K562 (cell line): ENCODE data around the gene DLGAP1. TPM values are rescaled to one million over a fixed set of nuclear protein-coding genes. Genes with fewer than 3 reads are reported as not detected.

Experiments used
- BRF1 ChIP-seq: IDR thresholded peaks from 3 replicates; pipeline ENCODE4 v1.6.1; 2011; ENCODE audit warnings: borderline replicate concordance, mild to moderate bottlenecking; ENCODE audit not compliant: insufficient read length; ENCODE audit errors: extremely low read depth
- FOXA3 ChIP-seq, 2 experiments: fragments of 450-650 bp in 1 of 2; sonication (generic) in 1 of 2; formaldehyde crosslinking; IDR thresholded peaks in 1 of 2; conservative IDR thresholded peaks in 1 of 2; 2 replicates each; pipeline versions ENCODE4 v1.4.0 to v1.8.0; 2020 to 2022; ENCODE audit warnings: mild to moderate bottlenecking in 2 of 2, missing genetic modification reagents in 1 of 2
- FOXJ2 ChIP-seq: fragments of 200-800 bp; sonication (Bioruptor generic); IDR thresholded peaks from 2 replicates; pipeline ENCODE4 v1.6.1; 2016; ENCODE audit warnings: missing genetic modification characterization, missing compliant biosample characterization
- GABPA ChIP-seq: fragments of 200-800 bp; sonication (Bioruptor generic); conservative IDR thresholded peaks from 2 replicates; pipeline ENCODE4 v1.6.1; 2016; ENCODE audit warnings: low read depth, missing genetic modification characterization, missing compliant biosample characterization
- HBP1 ChIP-seq: fragments of 450-650 bp; formaldehyde crosslinking; IDR thresholded peaks from 2 replicates; pipeline ENCODE4 v1.4.0; 2022; ENCODE audit warnings: missing genetic modification characterization
- HDAC1 ChIP-seq, 2 experiments: fragments of 450-650 bp; IDR thresholded peaks; 2 replicates each; pipeline ENCODE4 v1.6.1; 2016 to 2017; ENCODE audit warnings: inconsistent platforms in 1 of 2, mild to moderate bottlenecking in 1 of 2, moderate library complexity in 1 of 2
- HIVEP1 ChIP-seq: fragments of 250-450 bp; sonication (Bioruptor Pico); IDR thresholded peaks from 2 replicates; pipeline ENCODE4 v1.4.0; 2020; ENCODE audit warnings: mild to moderate bottlenecking
- HMG20B ChIP-seq: fragments of 250-450 bp; sonication (Bioruptor Pico); IDR thresholded peaks from 2 replicates; pipeline ENCODE4 v1.5.0; 2021; ENCODE audit warnings: mild to moderate bottlenecking
- HOMEZ ChIP-seq: fragments of 250-450 bp; sonication (Bioruptor Pico); IDR thresholded peaks from 2 replicates; pipeline ENCODE4 v1.4.0; 2020; ENCODE audit warnings: mild to moderate bottlenecking, moderate library complexity
- JUN ChIP-seq, 2 experiments: sonication (generic) in 1 of 2; formaldehyde crosslinking in 1 of 2; IDR thresholded peaks; 2 replicates each; pipeline versions ENCODE4 v1.6.1 to v1.8.0; 2012 to 2022; ENCODE audit warnings: borderline replicate concordance in 2 of 2, mild to moderate bottlenecking in 2 of 2, improper control_type of control experiment in 1 of 2, low read depth in 1 of 2, low read length in 1 of 2, missing genetic modification reagents in 1 of 2
- MEF2D ChIP-seq: conservative IDR thresholded peaks from 2 replicates; pipeline ENCODE4 v1.6.1; 2016; ENCODE audit warnings: low read depth, missing genetic modification characterization, missing compliant biosample characterization
- MTA1 ChIP-seq: fragments of 450-650 bp; IDR thresholded peaks from 2 replicates; pipeline ENCODE4 v1.6.1; 2017; ENCODE audit warnings: borderline replicate concordance
- MYBL2 ChIP-seq, 2 experiments: fragments of 450-650 bp in 1 of 2; sonication (generic) in 1 of 2; formaldehyde crosslinking in 1 of 2; IDR thresholded peaks; 2 replicates each; pipeline versions ENCODE4 v1.6.1 to v1.8.1; 2017 to 2022; ENCODE audit warnings: borderline replicate concordance in 1 of 2, inconsistent platforms in 1 of 2, low read depth in 1 of 2, mild to moderate bottlenecking in 1 of 2, missing genetic modification reagents in 1 of 2, moderate library complexity in 1 of 2
- NELFE ChIP-seq: IDR thresholded peaks from 2 replicates; pipeline ENCODE4 v1.6.1; 2011; ENCODE audit warnings: mild to moderate bottlenecking; ENCODE audit not compliant: insufficient read depth, insufficient read length
- SMAD2 ChIP-seq: fragments of 150-350 bp; IDR thresholded peaks from 2 replicates; pipeline ENCODE4 v1.6.1; 2014; ENCODE audit warnings: low read depth, mild to moderate bottlenecking, low read length
- TOE1 ChIP-seq, 2 experiments: fragments of 450-650 bp in 1 of 2; sonication (generic) in 1 of 2; formaldehyde crosslinking in 1 of 2; IDR thresholded peaks; 2 replicates each; pipeline versions ENCODE4 v1.7.1 to v1.8.0; 2016 to 2022; ENCODE audit warnings: borderline replicate concordance in 2 of 2, mild to moderate bottlenecking in 2 of 2, antibody characterized with exemption in 1 of 2, inconsistent platforms in 1 of 2, low read depth in 1 of 2, missing genetic modification reagents in 1 of 2, moderate library complexity in 1 of 2
- ZBTB34 ChIP-seq: fragments of 250-450 bp; sonication (Bioruptor Pico); IDR thresholded peaks from 2 replicates; pipeline ENCODE4 v1.8.0; 2021; ENCODE audit warnings: mild to moderate bottlenecking, moderate library complexity
- ZNF277 ChIP-seq: fragments of 250-450 bp; sonication (Bioruptor Pico); IDR thresholded peaks from 2 replicates; pipeline ENCODE4 v1.8.0; 2022; ENCODE audit warnings: inconsistent platforms, mild to moderate bottlenecking, moderate library complexity, borderline replicate concordance
- ZNF324 ChIP-seq: fragments of 250-450 bp; sonication (Bioruptor Pico); IDR thresholded peaks from 2 replicates; pipeline ENCODE4 v1.4.0; 2020; ENCODE audit warnings: mild to moderate bottlenecking
- ZNF644 ChIP-seq: fragments of 200-800 bp; sonication (Bioruptor generic); IDR thresholded peaks from 2 replicates; pipeline ENCODE4 v1.6.1; 2016; ENCODE audit warnings: low read depth, missing genetic modification characterization, missing compliant biosample characterization
- ZNF668 ChIP-seq: fragments of 250-450 bp; sonication (Bioruptor Pico); IDR thresholded peaks from 2 replicates; pipeline ENCODE4 v1.8.0; 2022; ENCODE audit warnings: mild to moderate bottlenecking, inconsistent platforms
- polyA plus RNA-seq, 8 experiments: library from polyadenylated mRNA; depleted of rRNA in 4 of 8; stranded (reverse) in 5 of 8; unstranded in 3 of 8; fragments of >200 nt; fragmentation: Nextera tagmentation in 2 of 8; fragmentation: Illumina TruSeq in 1 of 8; extraction: Ambion mirVana in 2 of 8; extraction: Trizol in 1 of 8; gene quantifications; 2 replicates each; pipeline versions ENCODE4 v1.2.1 to v1.2.3, GENCODE V29; 2011 to 2014; ENCODE audit warnings: inconsistent platforms in 1 of 8, missing spikeins in 1 of 8
- total RNA-seq, 7 experiments: library from RNA; depleted of rRNA in 6 of 7; stranded (reverse); fragments of >200 nt in 6 of 7; fragmentation: Illumina TruSeq in 2 of 7; extraction: Trizol in 2 of 7; gene quantifications; 2 replicates each; pipeline versions ENCODE4 v1.2.1 to v1.2.3, GENCODE V29; 2011 to 2021; ENCODE audit warnings: low replicate concordance in 1 of 7

Gene DLGAP1
- total and polyA plus RNA-seq, 9 of the 15 experiments (the other 6 are each of a cell fraction or from before 2014, with no cell fraction given) = 0.04 to 0.22 (median 0.08) TPM

- TF ChIP-seq JUN (IDR thresholded peaks at IDR 0.05; ENCODE audit: borderline replicate concordance, low read depth, low read length) = no peak
- no peak for TF ChIP-seq JUN (CRISPR knock-in tag; IDR thresholded peaks at IDR 0.05; ENCODE audit: borderline replicate concordance)
- TF ChIP-seq HBP1 = no peak
- no peak for TF ChIP-seq SMAD2
- 0 out of 2 replicates have a peak, but pooled peaks have one; percentile 18 for TF ChIP-seq ZNF668 (CRISPR knock-in tag)
- TF ChIP-seq TOE1 (IDR thresholded peaks at IDR 0.05; ENCODE audit: borderline replicate concordance) = no peak
- no peak for TF ChIP-seq TOE1 (CRISPR knock-in tag; IDR thresholded peaks at IDR 0.05; ENCODE audit: borderline replicate concordance, low read depth)
- no peak for TF ChIP-seq BRF1
- TF ChIP-seq MTA1 = 0 out of 2 replicates have a peak, but pooled peaks have one; percentile 42
- no peak for TF ChIP-seq GABPA (tag)
- TF ChIP-seq FOXJ2 (tag) = no peak
- TF ChIP-seq FOXA3 (CRISPR knock-in tag; conservative IDR thresholded peaks at IDR 0.05 in 1 of 2, IDR thresholded peaks at IDR 0.05 in 1 of 2) = no peak
- TF ChIP-seq NELFE = no peak
- peak in 1 of 2 experiments; percentile 50; a peak in 2 of 4 replicates for TF ChIP-seq HDAC1 (IDR thresholded peaks at IDR 0.05)
- TF ChIP-seq MEF2D (tag) = no peak
- TF ChIP-seq HMG20B = no peak
- no peak for TF ChIP-seq ZBTB34 (CRISPR knock-in tag)
- TF ChIP-seq HIVEP1 (CRISPR knock-in tag) = no peak
- peak; percentile 75; the same call in 1 of the 2 replicates for TF ChIP-seq HOMEZ (CRISPR knock-in tag)
- TF ChIP-seq ZNF644 (tag) = no peak
- TF ChIP-seq MYBL2 (IDR thresholded peaks at IDR 0.05; ENCODE audit: low read depth) = no peak
- no peak for TF ChIP-seq MYBL2 (CRISPR knock-in tag; IDR thresholded peaks at IDR 0.05; ENCODE audit: borderline replicate concordance)
- TF ChIP-seq ZNF277 (CRISPR knock-in tag) = no peak
- TF ChIP-seq ZNF324 (CRISPR knock-in tag) = no peak
Observed at GRCh38 chr18:3615374-3615985, 839.6 kb downstream of the DLGAP1 start (continued).
